Vagina (tissue), 2 donors: ENCODE data around the gene RET.

Experiments
- POLR2A ChIP-seq, 2 donors: fragments of 450-650 bp; IDR thresholded peaks; one replicate each; pipeline ENCODE4 v1.6.1; 2017; ENCODE audit warnings: antibody characterized with exemption in 2 of 2, mild to moderate bottlenecking in 2 of 2, moderate library complexity in 2 of 2
- TF ChIP-seq, protein P1 (sequence below), 3 experiments: fragments of 450-650 bp in 2 of 3; fragments of 200-600 bp in 1 of 3; sonication (generic) in 1 of 3; IDR thresholded peaks; one replicate each; pipeline ENCODE4 v1.5.1; 2017 to 2019; ENCODE audit warnings: antibody characterized with exemption in 3 of 3, mild to moderate bottlenecking in 2 of 3, moderate library complexity in 2 of 3

- TF ChIP-seq, protein P1, sequence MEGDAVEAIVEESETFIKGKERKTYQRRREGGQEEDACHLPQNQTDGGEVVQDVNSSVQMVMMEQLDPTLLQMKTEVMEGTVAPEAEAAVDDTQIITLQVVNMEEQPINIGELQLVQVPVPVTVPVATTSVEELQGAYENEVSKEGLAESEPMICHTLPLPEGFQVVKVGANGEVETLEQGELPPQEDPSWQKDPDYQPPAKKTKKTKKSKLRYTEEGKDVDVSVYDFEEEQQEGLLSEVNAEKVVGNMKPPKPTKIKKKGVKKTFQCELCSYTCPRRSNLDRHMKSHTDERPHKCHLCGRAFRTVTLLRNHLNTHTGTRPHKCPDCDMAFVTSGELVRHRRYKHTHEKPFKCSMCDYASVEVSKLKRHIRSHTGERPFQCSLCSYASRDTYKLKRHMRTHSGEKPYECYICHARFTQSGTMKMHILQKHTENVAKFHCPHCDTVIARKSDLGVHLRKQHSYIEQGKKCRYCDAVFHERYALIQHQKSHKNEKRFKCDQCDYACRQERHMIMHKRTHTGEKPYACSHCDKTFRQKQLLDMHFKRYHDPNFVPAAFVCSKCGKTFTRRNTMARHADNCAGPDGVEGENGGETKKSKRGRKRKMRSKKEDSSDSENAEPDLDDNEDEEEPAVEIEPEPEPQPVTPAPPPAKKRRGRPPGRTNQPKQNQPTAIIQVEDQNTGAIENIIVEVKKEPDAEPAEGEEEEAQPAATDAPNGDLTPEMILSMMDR (IDR thresholded peaks at IDR 0.05), result no peak
- TF ChIP-seq POLR2A (IDR thresholded peaks at IDR 0.05), result no peak
Measured at GRCh38 chr10:43119416-43120115, 42.7 kb downstream of the RET start.
